Activated T-cell treated with anti-CD3 and anti-CD28 coated beads, Interleukin-2, amount 50 U/mL, for 4 hours (primary cell): Measurements from ENCODE around the gene CALHM1. TPM values are rescaled to one million over a fixed set of nuclear protein-coding genes. Genes with fewer than 3 reads are reported as not detected.
"Not testable (repeated sequence)": the region's sequence is repeated elsewhere in the genome, so short reads cannot be mapped to it uniquely, and the experiment has no call there.

Source experiments
- ATAC-seq, 2 donors: fragments of 200-7000 bp; cut with Tn5 transposase; one replicate each; pipeline ENCODE4 v1.10.0; 2021
- DNase-seq: peaks from one replicate; pipeline ENCODE4 v3.0.0-alpha.2; 2020
- H3K27me3 Mint-ChIP-seq: one replicate; pipeline ENCODE4 v1.8.0; 2021; ENCODE audit warnings: low read depth, mixed read lengths
- H3K36me3 Mint-ChIP-seq: one replicate; pipeline ENCODE4 v1.8.0; 2022; ENCODE audit warnings: mixed read lengths; ENCODE audit not compliant: insufficient read depth
- H3K4me1 Mint-ChIP-seq: one replicate; pipeline ENCODE4 v1.8.0; 2021; ENCODE audit warnings: low read depth, mixed read lengths
- H3K4me3 Mint-ChIP-seq: one replicate; pipeline ENCODE4 v1.8.0; 2021; ENCODE audit warnings: mild to moderate bottlenecking, moderate library complexity, mixed read lengths
- H3K9me3 Mint-ChIP-seq: one replicate; pipeline ENCODE4 v1.8.0; 2021; ENCODE audit warnings: mixed read lengths
- total RNA-seq, 3 donors: library from RNA; stranded (reverse); gene quantifications; one replicate each; pipeline ENCODE4 v1.2.1, GENCODE V29; 2021

CALHM1 gene
- total RNA-seq, 3 donors from 2014 or later, result not detected

DNA sequence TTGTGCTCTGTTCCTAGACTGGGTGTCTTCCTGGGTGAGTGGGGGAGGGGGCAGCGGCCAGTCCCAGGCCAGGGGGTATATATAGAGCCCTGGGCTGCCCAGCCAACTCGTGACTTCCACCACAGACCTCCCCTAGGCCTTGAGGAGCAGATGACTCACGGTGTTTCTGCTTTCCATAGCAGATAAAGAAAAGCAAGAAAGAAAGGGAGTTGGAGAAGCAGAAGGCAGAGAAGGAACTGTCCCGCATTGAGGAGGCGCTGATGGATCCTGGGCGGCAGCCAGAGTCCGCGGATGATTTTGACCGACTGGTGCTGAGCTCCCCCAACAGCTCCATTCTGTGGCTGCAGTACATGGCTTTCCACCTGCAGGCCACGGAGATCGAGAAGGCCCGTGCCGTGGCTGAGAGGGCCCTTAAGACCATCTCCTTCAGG lies 16.7 kb downstream of the CALHM1 start:
- no peak for ATAC-seq
- no peak for DNase-seq
- no peaks in the 10 kb centered on the region for H3K9me3 Mint-ChIP-seq

DNA sequence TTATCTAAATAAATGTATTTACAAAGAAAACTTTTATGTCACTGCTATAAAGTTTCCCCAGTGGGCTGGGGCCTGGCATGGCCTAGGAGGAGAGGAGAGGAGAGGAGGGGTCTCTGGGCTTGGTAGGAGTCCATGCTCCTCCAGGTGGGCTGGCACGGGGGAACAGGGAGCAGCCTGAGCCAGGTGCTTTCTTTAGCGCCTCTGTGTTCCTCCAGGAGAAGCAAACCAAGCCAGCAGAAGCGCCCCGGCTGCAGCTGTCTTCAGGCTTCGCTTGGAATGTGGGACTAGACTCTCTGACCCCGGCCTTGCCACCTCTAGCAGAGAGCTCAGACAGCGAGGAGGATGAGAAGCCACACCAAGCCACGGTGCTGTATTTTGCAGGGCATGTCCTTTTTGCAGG lies 17.1 kb downstream of the CALHM1 start:
- Mint-ChIP-seq H3K36me3 (peaks cover 48% of the 10 kb centered on the region), H3K4me3 (no peak overlapping the region), H3K9me3 (no peaks in the 10 kb centered on the region), H3K4me1 (no peaks in the 10 kb centered on the region), H3K27me3 (no peaks in the 10 kb centered on the region)
- ATAC-seq (no peak), DNase-seq (no peak)

More for the DNA sequence above, 16.7 kb downstream of the CALHM1 start:
- Mint-ChIP-seq H3K36me3 (peaks cover 45% of the 10 kb centered on the region), H3K27me3 (no peaks in the 10 kb centered on the region), H3K4me3 (no peak overlapping the region), H3K4me1 (no peaks in the 10 kb centered on the region)

DNA sequence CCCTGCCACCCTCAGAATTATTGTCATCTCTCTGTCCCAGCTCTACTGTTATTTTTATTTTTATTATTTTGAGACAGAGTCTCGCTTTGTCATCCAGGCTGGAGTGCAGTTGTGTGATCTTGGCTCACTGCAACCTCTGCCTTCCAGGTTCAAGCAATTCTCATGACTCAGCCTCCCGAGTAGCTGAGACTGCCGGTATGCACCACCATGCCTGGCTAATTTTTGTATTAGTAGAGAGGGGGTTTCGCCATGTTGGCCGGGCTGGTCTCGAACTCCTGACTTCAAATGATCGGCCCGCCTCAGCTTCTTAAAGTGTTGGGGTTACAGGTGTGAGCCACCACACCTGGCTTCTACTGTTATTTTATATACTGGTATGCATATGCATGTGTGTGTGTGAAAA lies 17.5 kb downstream of the CALHM1 start:
- DNase-seq (no peak), ATAC-seq (no peak)
- Mint-ChIP-seq H3K4me1 (no peaks in the 10 kb centered on the region), H3K27me3 (no peaks in the 10 kb centered on the region), H3K4me3 (no peak overlapping the region), H3K9me3 (no peaks in the 10 kb centered on the region), H3K36me3 (peaks cover 51% of the 10 kb centered on the region)

DNA sequence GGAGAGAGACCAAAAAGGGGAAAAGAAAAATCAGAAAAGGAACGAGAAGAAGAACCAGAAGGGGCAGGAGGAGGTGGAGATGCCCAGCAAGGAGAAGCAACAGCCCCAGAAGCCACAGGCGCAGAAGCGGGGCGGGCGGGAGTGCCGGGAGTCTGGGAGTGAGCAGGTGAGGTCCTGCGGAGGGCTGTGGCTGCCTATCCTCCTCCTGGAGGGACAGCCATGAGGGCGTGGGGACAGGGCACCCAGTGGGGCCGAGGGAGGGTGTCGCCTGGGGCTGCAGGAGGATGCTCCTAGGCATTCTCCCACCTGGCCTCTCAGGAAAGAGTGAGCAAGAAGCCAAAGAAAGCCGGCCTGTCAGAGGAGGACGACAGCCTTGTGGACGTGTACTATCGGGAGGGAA lies 18.3 kb downstream of the CALHM1 start:
- Mint-ChIP-seq H3K36me3 (peaks cover 53% of the 10 kb centered on the region), H3K4me3 (no peak overlapping the region), H3K9me3 (no peaks in the 10 kb centered on the region), H3K4me1 (no peaks in the 10 kb centered on the region), H3K27me3 (no peaks in the 10 kb centered on the region)
- ATAC-seq (no peak), DNase-seq (no peak)

DNA sequence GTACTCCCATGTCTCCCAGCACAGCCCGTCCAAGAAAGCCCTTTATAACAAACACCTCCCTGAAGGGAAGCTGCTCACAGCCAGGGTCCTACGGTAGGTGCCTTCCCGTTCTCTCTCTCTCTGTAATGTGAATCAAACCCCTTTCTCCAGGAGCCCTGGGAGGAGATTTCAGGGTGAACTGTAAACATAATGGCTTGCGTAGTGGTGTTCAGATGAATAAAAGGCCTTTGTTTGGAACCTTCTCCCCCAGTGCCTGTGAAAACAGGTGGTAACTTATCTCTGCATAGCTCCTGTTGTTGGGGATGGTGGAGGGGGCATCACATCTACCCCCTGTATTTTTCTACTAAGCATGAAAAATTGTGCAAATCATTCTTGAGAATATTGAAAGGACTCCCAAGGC lies 18.9 kb downstream of the CALHM1 start:
- ATAC-seq (no peak), DNase-seq (no peak)
- H3K4me3 Mint-ChIP-seq, result no peak overlapping the region
- H3K9me3 Mint-ChIP-seq, result no peaks in the 10 kb centered on the region
- H3K4me1 Mint-ChIP-seq, result no peaks in the 10 kb centered on the region
- H3K36me3 Mint-ChIP-seq, result peaks cover 49% of the 10 kb centered on the region
- no peaks in the 10 kb centered on the region for H3K27me3 Mint-ChIP-seq

DNA sequence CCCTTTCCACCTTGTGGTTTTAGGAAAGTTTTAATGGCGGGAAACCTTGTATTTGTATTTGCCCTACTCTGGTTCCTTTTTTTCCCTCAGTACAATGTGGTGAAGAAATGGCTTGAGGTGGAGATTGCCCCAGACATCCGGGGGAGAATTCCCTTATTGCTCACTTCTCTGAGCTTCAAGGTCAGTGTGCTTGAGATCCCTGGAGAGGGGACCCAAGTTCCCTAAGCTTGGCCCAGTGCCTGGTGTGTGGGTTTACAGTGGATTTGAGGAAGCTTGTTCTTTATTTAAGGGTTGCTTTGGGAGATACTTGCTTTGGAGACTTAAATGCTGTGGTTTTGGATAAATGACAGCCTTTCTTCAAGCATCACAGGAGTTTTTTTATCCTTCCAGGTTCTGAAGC lies 24.8 kb downstream of the CALHM1 start:
- no peaks in the 10 kb centered on the region for H3K27me3 Mint-ChIP-seq
- peaks cover 36% of the 10 kb centered on the region for H3K36me3 Mint-ChIP-seq
- no peaks in the 10 kb centered on the region for H3K9me3 Mint-ChIP-seq
- DNase-seq (no peak), ATAC-seq (no peak)
- H3K4me1 Mint-ChIP-seq, result peaks cover 17% of the 10 kb centered on the region
- H3K4me3 Mint-ChIP-seq, result no peak overlapping the region

DNA sequence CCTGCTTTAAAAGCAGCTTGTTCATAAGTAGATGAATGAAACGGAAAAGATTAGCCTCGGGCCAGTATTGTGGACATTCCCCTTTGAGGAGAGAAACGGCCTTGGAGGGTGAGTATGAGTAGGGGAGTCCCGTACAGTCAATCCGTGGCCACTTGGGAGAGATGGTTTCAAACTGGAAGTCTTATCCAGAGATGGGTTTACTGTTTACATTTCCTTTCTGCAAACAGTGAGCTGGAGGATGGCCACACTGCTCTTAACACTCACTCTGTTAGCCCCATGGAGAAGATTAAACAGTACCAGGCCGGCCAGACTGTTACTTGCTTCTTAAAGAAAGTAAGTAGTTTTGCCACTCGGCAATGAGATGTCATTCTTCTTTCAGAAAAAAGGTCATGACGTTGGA lies 26.8 kb downstream of the CALHM1 start:
- H3K4me3 Mint-ChIP-seq, result no peak overlapping the region
- DNase-seq, result no peak
- H3K9me3 Mint-ChIP-seq, result no peaks in the 10 kb centered on the region
- ATAC-seq, result no peak
- H3K27me3 Mint-ChIP-seq, result no peaks in the 10 kb centered on the region
- H3K36me3 Mint-ChIP-seq, result peaks cover 41% of the 10 kb centered on the region
- H3K4me1 Mint-ChIP-seq, result peaks cover 33% of the 10 kb centered on the region

DNA sequence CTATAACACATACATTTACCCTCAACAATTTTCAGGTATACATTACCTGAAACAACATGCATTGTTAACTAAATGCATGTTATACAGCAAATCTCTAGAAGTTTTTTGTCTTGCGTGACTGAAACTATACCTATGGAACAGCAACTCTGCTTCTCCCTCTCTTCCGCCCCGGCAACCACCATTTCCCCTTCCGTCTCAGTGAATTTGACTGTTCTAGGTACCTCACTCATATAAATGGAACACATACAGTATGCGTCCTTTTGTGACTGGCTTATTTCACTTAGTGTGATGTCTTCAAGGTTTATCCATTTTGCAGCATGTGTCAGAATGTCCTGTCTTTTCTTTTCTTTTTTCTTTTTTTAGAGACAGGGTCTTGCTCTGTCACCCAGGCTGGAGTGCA lies 29.1 kb downstream of the CALHM1 start:
- peaks cover 33% of the 10 kb centered on the region for H3K4me1 Mint-ChIP-seq
- peak overlapping the region; percentile 1 for H3K4me3 Mint-ChIP-seq
- no peaks in the 10 kb centered on the region for H3K27me3 Mint-ChIP-seq
- ATAC-seq (peak in 1 of 2 donors; percentile 38), DNase-seq (no peak)
- H3K36me3 Mint-ChIP-seq, result peaks cover 45% of the 10 kb centered on the region
- no peaks in the 10 kb centered on the region for H3K9me3 Mint-ChIP-seq

DNA sequence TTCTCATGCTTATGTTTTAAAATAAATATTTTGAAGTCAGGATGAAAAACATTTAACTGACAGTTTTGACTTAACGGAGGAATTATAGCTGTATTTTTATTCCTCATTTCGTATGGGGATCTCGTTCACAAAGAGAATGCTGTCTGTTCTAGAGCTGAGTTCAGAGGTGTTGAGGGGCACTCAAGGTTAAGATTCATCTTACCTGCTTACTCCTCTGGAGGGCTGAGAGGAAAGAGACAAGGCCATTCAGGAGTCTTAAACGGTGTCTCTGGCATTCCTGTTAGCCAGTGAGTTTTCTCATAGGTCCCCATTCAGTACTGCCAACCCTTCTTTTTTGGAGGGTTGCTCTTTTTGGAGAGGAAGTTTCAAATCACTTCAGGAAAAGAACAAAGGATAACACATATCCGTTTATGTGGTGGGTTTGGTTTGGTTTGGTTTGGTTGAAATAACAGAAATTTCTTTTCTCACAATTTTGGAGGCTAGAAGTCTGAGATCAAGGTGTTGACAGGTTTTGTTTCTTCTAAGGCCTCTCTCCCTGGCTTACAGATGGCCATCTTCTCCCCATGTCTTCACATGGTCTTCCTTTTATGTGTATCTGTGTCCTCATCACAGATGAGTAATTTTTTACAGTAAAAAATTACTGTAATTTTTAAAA lies 29.6 kb downstream of the CALHM1 start:
- ATAC-seq (no peak), DNase-seq (no peak)
- Mint-ChIP-seq H3K4me1 (peaks cover 33% of the 10 kb centered on the region), H3K9me3 (no peaks in the 10 kb centered on the region), H3K27me3 (no peaks in the 10 kb centered on the region), H3K4me3 (no peak overlapping the region), H3K36me3 (peaks cover 50% of the 10 kb centered on the region)

DNA sequence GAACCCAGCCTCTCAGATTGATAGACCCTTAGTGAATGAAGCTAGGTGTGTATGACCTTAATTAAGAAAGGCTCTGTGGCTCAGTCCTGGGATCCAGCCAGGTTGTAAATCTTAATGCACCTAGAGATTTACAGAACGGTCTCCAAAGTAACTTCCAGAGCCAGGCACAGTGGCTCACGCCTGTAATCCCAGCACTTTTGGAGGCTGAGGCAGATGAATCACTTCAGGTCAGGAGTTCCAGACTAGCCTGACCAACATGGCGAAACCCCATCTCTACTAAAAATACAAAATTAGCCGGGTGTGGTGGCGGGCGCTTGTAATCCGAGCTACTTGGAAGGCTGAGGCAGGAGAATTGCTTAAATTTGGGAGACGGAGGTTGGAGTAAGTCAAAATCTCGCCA lies 30.8 kb downstream of the CALHM1 start:
- Mint-ChIP-seq H3K4me3 (no peak overlapping the region), H3K9me3 (no peaks in the 10 kb centered on the region), H3K4me1 (peaks cover 33% of the 10 kb centered on the region), H3K27me3 (no peaks in the 10 kb centered on the region), H3K36me3 (peaks cover 56% of the 10 kb centered on the region)
- DNase-seq (no peak), ATAC-seq (no peak)

DNA sequence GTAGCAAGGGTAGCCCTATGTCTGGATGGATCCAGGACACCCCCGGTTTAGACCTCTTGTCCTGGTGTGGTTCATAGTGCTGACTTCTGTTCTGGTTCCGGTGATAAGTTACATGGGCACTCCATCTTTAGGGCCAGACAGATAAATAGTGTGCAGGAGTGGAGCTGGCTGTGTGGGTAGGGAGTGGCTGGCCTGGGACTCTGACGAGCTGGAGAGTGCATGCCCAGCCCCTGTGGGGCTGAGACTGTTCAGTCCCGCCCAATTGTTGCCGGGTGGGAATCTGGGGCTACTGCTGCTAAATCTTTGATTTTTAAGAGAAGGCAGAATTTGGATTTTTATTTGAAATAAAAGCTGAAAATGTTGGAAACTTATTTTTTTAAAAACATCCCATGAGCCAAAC lies 35.0 kb downstream of the CALHM1 start:
- peaks cover 15% of the 10 kb centered on the region for H3K4me1 Mint-ChIP-seq
- H3K9me3 Mint-ChIP-seq, result no peaks in the 10 kb centered on the region
- H3K36me3 Mint-ChIP-seq, result peaks cover 63% of the 10 kb centered on the region
- H3K27me3 Mint-ChIP-seq, result no peaks in the 10 kb centered on the region
- ATAC-seq (no peak), DNase-seq (no peak)
- no peak overlapping the region for H3K4me3 Mint-ChIP-seq

DNA sequence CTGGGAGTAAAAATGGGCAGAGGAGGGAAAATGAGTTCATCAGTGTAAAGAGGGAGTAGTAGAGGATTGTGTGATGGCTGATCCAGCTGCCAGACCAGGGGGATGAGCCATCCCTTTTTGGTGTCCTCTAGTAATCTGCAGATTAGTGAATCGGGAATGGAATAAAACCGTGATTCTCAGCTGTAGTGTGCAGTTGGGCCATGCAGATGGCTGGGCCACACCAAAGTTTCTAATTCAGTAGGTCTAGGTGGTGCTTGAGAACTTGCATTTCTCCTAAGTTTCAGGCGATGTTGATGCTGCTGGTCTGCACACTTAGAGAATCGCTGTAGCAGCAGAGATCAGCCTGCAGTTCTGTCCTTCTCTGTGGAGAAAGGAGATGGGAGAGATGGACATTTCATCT lies 39.6 kb downstream of the CALHM1 start:
- no peaks in the 10 kb centered on the region for H3K4me1 Mint-ChIP-seq
- no peak for DNase-seq
- H3K4me3 Mint-ChIP-seq, result no peak overlapping the region
- no peaks in the 10 kb centered on the region for H3K27me3 Mint-ChIP-seq
- ATAC-seq, result no peak
- peaks cover 69% of the 10 kb centered on the region for H3K36me3 Mint-ChIP-seq
- no peaks in the 10 kb centered on the region for H3K9me3 Mint-ChIP-seq

DNA sequence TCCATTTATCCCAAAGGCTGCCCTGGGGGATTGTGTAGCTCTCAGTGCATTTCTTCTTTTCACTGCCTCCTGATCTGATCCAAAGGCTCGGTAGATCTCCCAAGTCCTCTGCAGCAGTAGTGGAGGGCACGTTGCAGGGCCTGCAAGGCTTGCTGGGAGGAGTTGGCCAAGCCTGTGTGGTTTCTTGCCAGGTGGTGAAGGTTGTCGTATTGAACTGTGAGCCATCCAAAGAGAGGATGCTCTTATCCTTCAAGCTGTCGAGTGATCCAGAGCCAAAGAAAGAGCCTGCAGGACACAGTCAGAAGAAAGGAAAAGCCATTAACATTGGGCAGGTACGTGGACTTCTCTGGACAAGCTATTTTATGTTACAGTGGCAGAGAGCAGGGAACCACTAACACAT lies 41.1 kb downstream of the CALHM1 start:
- ATAC-seq, result no peak
- DNase-seq, result no peak
- H3K27me3 Mint-ChIP-seq, result no peaks in the 10 kb centered on the region
- H3K9me3 Mint-ChIP-seq, result no peaks in the 10 kb centered on the region
- no peaks in the 10 kb centered on the region for H3K4me1 Mint-ChIP-seq
- H3K4me3 Mint-ChIP-seq, result no peak overlapping the region
- peaks cover 64% of the 10 kb centered on the region for H3K36me3 Mint-ChIP-seq

DNA sequence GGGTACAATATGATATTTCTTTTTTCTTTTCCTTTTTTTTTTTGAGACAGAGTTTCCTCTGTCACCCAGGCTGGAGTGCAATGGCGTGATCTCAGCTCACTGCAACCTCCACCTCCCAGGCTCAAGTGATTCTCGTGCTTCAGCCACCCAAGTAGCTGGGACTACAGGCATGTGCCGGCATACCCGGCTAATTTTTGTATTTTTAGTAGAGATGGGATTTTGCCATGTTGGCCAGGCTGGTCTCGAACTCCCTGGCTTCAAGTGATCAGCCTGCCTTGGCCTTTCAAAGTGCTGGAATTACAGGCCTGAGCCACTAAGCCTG lies 41.6 kb downstream of the CALHM1 start:
- ATAC-seq, DNase-seq, H3K4me1 Mint-ChIP-seq, H3K27me3 Mint-ChIP-seq, H3K9me3 Mint-ChIP-seq, H3K4me3 Mint-ChIP-seq: not testable (repeated sequence)
- H3K36me3 Mint-ChIP-seq, result peaks cover 60% of the 10 kb centered on the region

DNA sequence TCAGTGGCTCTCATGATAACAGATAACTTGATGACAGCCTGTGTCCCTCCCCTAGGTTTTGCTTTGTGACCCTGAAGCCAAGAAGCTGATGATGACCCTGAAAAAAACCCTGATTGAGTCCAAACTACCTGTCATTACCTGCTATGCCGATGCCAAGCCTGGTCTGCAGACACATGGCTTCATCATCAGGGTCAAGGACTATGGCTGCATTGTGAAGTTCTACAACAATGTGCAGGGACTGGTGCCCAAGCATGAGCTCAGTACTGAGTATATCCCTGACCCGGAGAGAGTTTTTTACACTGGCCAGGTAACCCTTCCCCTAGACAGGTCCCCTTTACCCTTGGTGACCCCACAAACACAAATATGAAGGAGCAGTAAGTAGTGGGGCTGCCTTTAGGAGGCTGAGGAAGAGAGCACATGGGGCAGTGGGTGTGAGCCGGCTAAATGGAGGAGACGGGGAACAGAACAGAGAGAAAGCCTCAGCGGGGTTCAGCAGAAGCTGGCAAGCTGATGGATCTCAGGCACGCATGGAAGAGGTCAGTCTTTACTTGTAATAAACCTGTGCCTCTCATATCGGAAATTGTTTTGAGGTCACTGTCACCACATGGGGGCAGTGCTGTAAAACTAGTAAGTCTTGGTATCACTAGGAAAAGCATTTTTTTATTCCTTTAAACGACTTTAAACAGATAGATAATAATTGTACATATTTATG lies 42.1 kb downstream of the CALHM1 start:
- ATAC-seq, result peak in 1 of 2 donors; percentile 28
- Mint-ChIP-seq H3K4me3 (no peak overlapping the region), H3K9me3 (no peaks in the 10 kb centered on the region), H3K27me3 (no peaks in the 10 kb centered on the region), H3K4me1 (no peaks in the 10 kb centered on the region), H3K36me3 (peaks cover 62% of the 10 kb centered on the region)
- peak; percentile 46 for DNase-seq
